HEK293 (cell line): ENCODE results near the gene CCDC30.

Experiments
- CTCF ChIA-PET: fragments of 350-600 bp; formaldehyde crosslinking; extraction: SDS; loops from one replicate; lab custom pipeline; 2021; ENCODE audit warnings: antibody characterized with exemption; lab: Yijun Ruan, JAX
- POLR2A ChIA-PET: fragments of 300-600 bp; formaldehyde crosslinking; extraction: SDS; loops from one replicate; lab custom pipeline; 2020; ENCODE audit warnings: antibody characterized with exemption, inconsistent platforms; lab: Yijun Ruan, JAX
- H3K27ac ChIP-seq: fragments of 200-500 bp; sonication (Bioruptor generic); 2 replicates; pipeline ENCODE4 v1.5.1; 2014; ENCODE audit warnings: low read depth, low read length, control low read depth, inconsistent platforms; ENCODE audit errors: extremely low read depth
- H3K36me3 ChIP-seq, 2 experiments: fragments of 200-500 bp in 1 of 2; sonication (Bioruptor generic) in 1 of 2; 1 replicate in 1 of 2; 2 replicates in 1 of 2; pipeline ENCODE4 v1.5.1; 2014 to 2017; ENCODE audit warnings: inconsistent platforms in 2 of 2, low read length in 2 of 2; ENCODE audit not compliant: control insufficient read depth in 2 of 2, insufficient read depth in 1 of 2
- H3K4me1 ChIP-seq: fragments of 200-500 bp; sonication (Bioruptor generic); 2 replicates; pipeline ENCODE4 v1.5.1; 2014; ENCODE audit warnings: mild to moderate bottlenecking, low read length, inconsistent platforms; ENCODE audit not compliant: control insufficient read depth, insufficient read depth
- H3K4me3 ChIP-seq: 2 replicates; pipeline ENCODE4 v1.5.1; 2011; ENCODE audit warnings: low read depth, mild to moderate bottlenecking, control low read depth, low read length, moderate library complexity
- H3K9me3 ChIP-seq: fragments of 200-500 bp; sonication (Bioruptor generic); 2 replicates; pipeline ENCODE4 v1.5.1; 2014; ENCODE audit warnings: low read depth, low read length, inconsistent platforms; ENCODE audit not compliant: control insufficient read depth, insufficient read depth
- ATF2 ChIP-seq: fragments of 450-650 bp; formaldehyde crosslinking; IDR thresholded peaks from 2 replicates; pipeline ENCODE4 v1.5.1; 2016; ENCODE audit warnings: missing biosample characterization, missing genetic modification characterization, low read depth
- KLF9 ChIP-seq: fragments of 450-650 bp; formaldehyde crosslinking; IDR thresholded peaks from 2 replicates; pipeline ENCODE4 v1.5.1; 2016; ENCODE audit warnings: missing biosample characterization, missing genetic modification characterization, low read depth
- MZF1 ChIP-seq: fragments of 450-650 bp; formaldehyde crosslinking; IDR thresholded peaks from 2 replicates; pipeline ENCODE4 v1.5.1; 2017; ENCODE audit warnings: missing biosample characterization, missing genetic modification characterization, borderline replicate concordance
- PRDM6 ChIP-seq: fragments of 450-650 bp; formaldehyde crosslinking; IDR thresholded peaks from 2 replicates; pipeline ENCODE4 v1.5.1; 2017; ENCODE audit warnings: missing biosample characterization, missing genetic modification characterization
- SALL2 ChIP-seq: fragments of 450-650 bp; formaldehyde crosslinking; IDR thresholded peaks from 2 replicates; pipeline ENCODE4 v1.5.0; 2017; ENCODE audit warnings: missing biosample characterization, mild to moderate bottlenecking, missing genetic modification characterization, borderline replicate concordance
- SP7 ChIP-seq: fragments of 450-650 bp; formaldehyde crosslinking; IDR thresholded peaks from 2 replicates; pipeline ENCODE4 v1.5.1; 2016; ENCODE audit warnings: missing biosample characterization, missing genetic modification characterization
- TCF7L2 ChIP-seq: IDR thresholded peaks from 2 replicates; pipeline ENCODE4 v1.6.1; 2011; ENCODE audit warnings: low read depth, mild to moderate bottlenecking, inconsistent platforms, low read length, moderate library complexity, borderline replicate concordance
- ZBTB1 ChIP-seq: fragments of 450-650 bp; formaldehyde crosslinking; IDR thresholded peaks from 2 replicates; pipeline ENCODE4 v1.5.1; 2016; ENCODE audit warnings: missing biosample characterization, missing genetic modification characterization
- ZBTB6 ChIP-seq: fragments of 450-650 bp; formaldehyde crosslinking; IDR thresholded peaks from 2 replicates; pipeline ENCODE4 v1.5.1; 2017; ENCODE audit warnings: missing biosample characterization, missing genetic modification characterization
- ZFP37 ChIP-seq: fragments of 450-650 bp; formaldehyde crosslinking; IDR thresholded peaks from 2 replicates; pipeline ENCODE4 v1.5.1; 2016; ENCODE audit warnings: missing biosample characterization, missing genetic modification characterization
- ZFP41 ChIP-seq: fragments of 450-650 bp; formaldehyde crosslinking; IDR thresholded peaks from 2 replicates; pipeline ENCODE4 v1.5.1; 2016; ENCODE audit warnings: missing biosample characterization, missing genetic modification characterization, borderline replicate concordance
- ZNF133 ChIP-seq: fragments of 450-650 bp; formaldehyde crosslinking; IDR thresholded peaks from 2 replicates; pipeline ENCODE4 v1.5.1; 2016; ENCODE audit warnings: missing biosample characterization, missing genetic modification characterization
- ZNF146 ChIP-seq: fragments of 450-650 bp; formaldehyde crosslinking; IDR thresholded peaks from 2 replicates; pipeline ENCODE4 v1.5.1; 2016; ENCODE audit warnings: missing biosample characterization, missing genetic modification characterization
- ZNF202 ChIP-seq: fragments of 450-650 bp; formaldehyde crosslinking; IDR thresholded peaks from 2 replicates; pipeline ENCODE4 v1.5.1; 2016; ENCODE audit warnings: missing biosample characterization, missing genetic modification characterization, borderline replicate concordance
- ZNF302 ChIP-seq: fragments of 450-650 bp; formaldehyde crosslinking; IDR thresholded peaks from 2 replicates; pipeline ENCODE4 v1.5.1; 2016; ENCODE audit warnings: missing biosample characterization, missing genetic modification characterization, low read depth
- ZNF391 ChIP-seq: fragments of 450-650 bp; formaldehyde crosslinking; IDR thresholded peaks from 2 replicates; pipeline ENCODE4 v1.5.1; 2016; ENCODE audit warnings: low read depth, missing biosample characterization, missing genetic modification characterization, borderline replicate concordance
- ZNF433 ChIP-seq: fragments of 450-650 bp; formaldehyde crosslinking; IDR thresholded peaks from 2 replicates; pipeline ENCODE4 v1.5.1; 2016; ENCODE audit warnings: missing biosample characterization, missing genetic modification characterization, low read depth
- ZNF48 ChIP-seq: fragments of 450-650 bp; formaldehyde crosslinking; IDR thresholded peaks from 2 replicates; pipeline ENCODE4 v1.5.1; 2016; ENCODE audit warnings: missing biosample characterization, missing genetic modification characterization
- ZNF529 ChIP-seq: fragments of 450-650 bp; formaldehyde crosslinking; IDR thresholded peaks from 2 replicates; pipeline ENCODE4 v1.5.1; 2017; ENCODE audit warnings: missing genetic modification characterization, missing biosample characterization; ENCODE audit not compliant: insufficient replicate concordance
- ZNF629 ChIP-seq: fragments of 450-650 bp; formaldehyde crosslinking; IDR thresholded peaks from 2 replicates; pipeline ENCODE4 v1.5.1; 2017; ENCODE audit warnings: missing biosample characterization, missing genetic modification characterization
- ZNF645 ChIP-seq: fragments of 450-650 bp; formaldehyde crosslinking; IDR thresholded peaks from 2 replicates; pipeline ENCODE4; 2016; ENCODE audit warnings: missing biosample characterization, missing genetic modification characterization
- ZNF707 ChIP-seq: fragments of 450-650 bp; formaldehyde crosslinking; IDR thresholded peaks from 2 replicates; pipeline ENCODE4 v1.5.1; 2016; ENCODE audit warnings: missing biosample characterization, missing genetic modification characterization
- ZNF747 ChIP-seq: fragments of 450-650 bp; formaldehyde crosslinking; IDR thresholded peaks from 2 replicates; pipeline ENCODE4 v1.5.1; 2016; ENCODE audit warnings: missing biosample characterization, missing genetic modification characterization
- ZNF830 ChIP-seq: fragments of 450-650 bp; IDR thresholded peaks from 2 replicates; pipeline ENCODE4 v1.5.0; 2018; ENCODE audit warnings: missing biosample characterization, missing genetic modification characterization, low read depth, mild to moderate bottlenecking, moderate library complexity
- ZNF837 ChIP-seq: fragments of 450-650 bp; formaldehyde crosslinking; IDR thresholded peaks from 2 replicates; pipeline ENCODE4 v1.5.1; 2016; ENCODE audit warnings: missing biosample characterization, missing genetic modification characterization
- ZNF843 ChIP-seq: fragments of 450-650 bp; formaldehyde crosslinking; IDR thresholded peaks from 2 replicates; pipeline ENCODE4 v1.5.1; 2016; ENCODE audit warnings: missing biosample characterization, missing genetic modification characterization
- ZSCAN23 ChIP-seq: fragments of 450-650 bp; formaldehyde crosslinking; IDR thresholded peaks from 2 replicates; pipeline ENCODE4 v1.5.1; 2016; ENCODE audit warnings: missing biosample characterization, missing genetic modification characterization
- TF ChIP-seq, protein P1 (sequence below): fragments of 450-650 bp; formaldehyde crosslinking; IDR thresholded peaks from 2 replicates; pipeline ENCODE4 v1.5.1; 2016; ENCODE audit warnings: missing biosample characterization, missing genetic modification characterization, borderline replicate concordance
- TF ChIP-seq, protein P2 (sequence below): fragments of 450-650 bp; formaldehyde crosslinking; IDR thresholded peaks from 2 replicates; pipeline ENCODE4 v1.5.1; 2017; ENCODE audit warnings: missing biosample characterization, mild to moderate bottlenecking, missing genetic modification characterization, moderate library complexity

CCDC30 gene

DNA sequence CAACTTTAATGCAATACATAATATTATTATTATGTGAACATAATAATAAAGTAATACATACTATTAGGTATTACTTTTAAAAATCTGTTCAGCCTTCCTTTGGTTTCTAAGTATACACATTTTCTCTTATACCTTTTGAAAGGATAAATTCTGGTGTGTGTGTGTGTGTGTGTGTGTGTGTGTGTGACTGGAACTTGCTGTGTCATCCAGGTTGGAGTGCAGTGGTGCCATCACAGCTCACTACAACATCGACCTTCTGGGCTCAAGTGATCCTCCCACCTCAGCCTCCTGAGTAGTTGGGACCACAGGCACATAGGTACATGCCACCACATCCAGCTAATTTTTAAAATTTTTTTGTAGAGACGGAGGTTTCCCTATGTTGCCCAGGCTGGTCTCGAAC is 88.5 kb downstream of the CCDC30 start:
- POLR2A ChIA-PET: no interaction called here

GRCh38 chr1:42552636-42553035 is 89.5 kb downstream of the CCDC30 start:
- CTCF ChIA-PET: interaction anchor here (1.5 kb wide), 1 partner anchor 12 kb away, joined by 4 read pairs; no protein-coding TSS in a partner anchor
- no peak overlapping the region for H3K4me3 ChIP-seq
- no peak overlapping the region for H3K27ac ChIP-seq
- POLR2A ChIA-PET: no interaction called here
- H3K4me1 ChIP-seq: no peaks in the 10 kb centered on the region
- H3K36me3 ChIP-seq: no peaks in the 10 kb centered on the region
- no peaks in the 10 kb centered on the region for H3K9me3 ChIP-seq
- no peak for TF ChIP-seq ZSCAN23 (tag by site-specific recombination)
- TF ChIP-seq ZNF133: no peak
- TF ChIP-seq ZNF747: no peak
- no peak for TF ChIP-seq ZNF645 (tag by site-specific recombination)
- TF ChIP-seq ZFP41 (tag by site-specific recombination): no peak
- no peak for TF ChIP-seq ZNF48 (tag by site-specific recombination)
- TF ChIP-seq ZNF302 (tag by site-specific recombination): no peak
- TF ChIP-seq, protein P1, sequence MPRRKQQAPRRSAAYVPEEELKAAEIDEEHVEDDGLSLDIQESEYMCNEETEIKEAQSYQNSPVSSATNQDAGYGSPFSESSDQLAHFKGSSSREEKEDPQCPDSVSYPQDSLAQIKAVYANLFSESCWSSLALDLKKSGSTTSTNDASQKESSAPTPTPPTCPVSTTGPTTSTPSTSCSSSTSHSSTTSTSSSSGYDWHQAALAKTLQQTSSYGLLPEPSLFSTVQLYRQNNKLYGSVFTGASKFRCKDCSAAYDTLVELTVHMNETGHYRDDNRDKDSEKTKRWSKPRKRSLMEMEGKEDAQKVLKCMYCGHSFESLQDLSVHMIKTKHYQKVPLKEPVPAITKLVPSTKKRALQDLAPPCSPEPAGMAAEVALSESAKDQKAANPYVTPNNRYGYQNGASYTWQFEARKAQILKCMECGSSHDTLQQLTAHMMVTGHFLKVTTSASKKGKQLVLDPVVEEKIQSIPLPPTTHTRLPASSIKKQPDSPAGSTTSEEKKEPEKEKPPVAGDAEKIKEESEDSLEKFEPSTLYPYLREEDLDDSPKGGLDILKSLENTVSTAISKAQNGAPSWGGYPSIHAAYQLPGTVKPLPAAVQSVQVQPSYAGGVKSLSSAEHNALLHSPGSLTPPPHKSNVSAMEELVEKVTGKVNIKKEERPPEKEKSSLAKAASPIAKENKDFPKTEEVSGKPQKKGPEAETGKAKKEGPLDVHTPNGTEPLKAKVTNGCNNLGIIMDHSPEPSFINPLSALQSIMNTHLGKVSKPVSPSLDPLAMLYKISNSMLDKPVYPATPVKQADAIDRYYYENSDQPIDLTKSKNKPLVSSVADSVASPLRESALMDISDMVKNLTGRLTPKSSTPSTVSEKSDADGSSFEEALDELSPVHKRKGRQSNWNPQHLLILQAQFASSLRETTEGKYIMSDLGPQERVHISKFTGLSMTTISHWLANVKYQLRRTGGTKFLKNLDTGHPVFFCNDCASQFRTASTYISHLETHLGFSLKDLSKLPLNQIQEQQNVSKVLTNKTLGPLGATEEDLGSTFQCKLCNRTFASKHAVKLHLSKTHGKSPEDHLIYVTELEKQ (tag by site-specific recombination): no peak
- TF ChIP-seq ZNF843: no peak

More for the DNA sequence above, 88.5 kb downstream of the CCDC30 start:
- H3K4me3 ChIP-seq: no peak overlapping the region
- no peaks in the 10 kb centered on the region for H3K36me3 ChIP-seq
- H3K27ac ChIP-seq: no peak overlapping the region
- no peaks in the 10 kb centered on the region for H3K9me3 ChIP-seq
- TF ChIP-seq ZFP37 (tag by site-specific recombination) (no peak), ZNF707 (tag by site-specific recombination) (no peak), ZBTB1 (tag by site-specific recombination) (no peak), KLF9 (tag by site-specific recombination) (no peak), PRDM6 (tag by site-specific recombination) (no peak), ZNF433 (no peak), MZF1 (tag by site-specific recombination) (no peak), TCF7L2 (no peak), ZBTB6 (no peak), ZNF830 (tag by site-specific recombination) (no peak), ZNF202 (tag by site-specific recombination) (no peak), ATF2 (tag by site-specific recombination) (no peak), ZNF837 (tag by site-specific recombination) (no peak), ZNF146 (tag by site-specific recombination) (no peak), ZNF391 (tag by site-specific recombination) (no peak), SP7 (tag by site-specific recombination) (no peak), ZNF529 (tag by site-specific recombination) (no peak), ZNF629 (tag by site-specific recombination) (no peak), SALL2 (tag by site-specific recombination) (no peak)
- TF ChIP-seq, protein P2, sequence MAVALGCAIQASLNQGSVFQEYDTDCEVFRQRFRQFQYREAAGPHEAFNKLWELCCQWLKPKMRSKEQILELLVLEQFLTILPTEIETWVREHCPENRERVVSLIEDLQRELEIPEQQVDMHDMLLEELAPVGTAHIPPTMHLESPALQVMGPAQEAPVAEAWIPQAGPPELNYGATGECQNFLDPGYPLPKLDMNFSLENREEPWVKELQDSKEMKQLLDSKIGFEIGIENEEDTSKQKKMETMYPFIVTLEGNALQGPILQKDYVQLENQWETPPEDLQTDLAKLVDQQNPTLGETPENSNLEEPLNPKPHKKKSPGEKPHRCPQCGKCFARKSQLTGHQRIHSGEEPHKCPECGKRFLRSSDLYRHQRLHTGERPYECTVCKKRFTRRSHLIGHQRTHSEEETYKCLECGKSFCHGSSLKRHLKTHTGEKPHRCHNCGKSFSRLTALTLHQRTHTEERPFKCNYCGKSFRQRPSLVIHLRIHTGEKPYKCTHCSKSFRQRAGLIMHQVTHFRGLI (tag by site-specific recombination): no peak
- CTCF ChIA-PET: no interaction called here
- H3K4me1 ChIP-seq: no peaks in the 10 kb centered on the region
